ENCODE results near the gene HSPA6.
"Not testable (repeated sequence)": the region's sequence is repeated elsewhere in the genome, so short reads cannot be mapped to it uniquely, and the experiment has no call there.

Gene HSPA6

DNA sequence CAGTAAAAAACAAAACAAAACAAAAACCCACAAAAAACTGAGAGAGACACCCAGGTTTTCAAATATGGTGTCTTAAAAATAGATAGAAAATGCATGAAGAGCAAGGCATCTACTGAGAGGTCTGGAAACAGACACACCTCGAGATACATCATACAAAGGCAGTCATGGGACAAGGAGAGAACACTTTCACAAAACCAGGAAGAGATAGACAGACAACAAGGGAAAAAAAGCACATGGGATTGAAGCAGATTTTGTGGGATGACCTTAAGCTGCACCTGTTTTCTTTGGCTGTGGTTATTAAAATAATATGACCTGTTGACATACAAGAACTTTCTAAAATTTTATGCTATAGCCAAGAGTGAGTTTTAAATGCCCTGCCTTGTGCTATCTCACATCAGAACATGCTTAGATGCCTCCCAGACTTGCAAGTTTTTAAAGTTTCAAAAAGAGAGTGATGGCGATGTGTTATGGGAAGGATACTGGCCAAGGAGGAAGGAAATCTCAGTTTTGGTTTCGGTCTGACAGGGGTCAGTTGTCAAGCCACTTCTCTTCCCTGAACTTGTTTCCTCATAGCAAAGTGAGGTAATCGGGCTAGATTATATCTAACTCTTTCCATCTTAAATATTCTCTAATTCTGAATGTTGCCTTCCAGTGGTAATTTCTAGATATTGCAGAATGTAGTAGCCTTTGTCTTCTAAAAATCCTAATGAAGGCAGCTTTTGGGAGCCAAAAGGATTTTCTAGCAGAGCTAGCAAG is 36.8 kb downstream of the HSPA6 start:
- DNase-seq (ENCODE audit: low read depth, low spot score): not testable (repeated sequence)

DNA sequence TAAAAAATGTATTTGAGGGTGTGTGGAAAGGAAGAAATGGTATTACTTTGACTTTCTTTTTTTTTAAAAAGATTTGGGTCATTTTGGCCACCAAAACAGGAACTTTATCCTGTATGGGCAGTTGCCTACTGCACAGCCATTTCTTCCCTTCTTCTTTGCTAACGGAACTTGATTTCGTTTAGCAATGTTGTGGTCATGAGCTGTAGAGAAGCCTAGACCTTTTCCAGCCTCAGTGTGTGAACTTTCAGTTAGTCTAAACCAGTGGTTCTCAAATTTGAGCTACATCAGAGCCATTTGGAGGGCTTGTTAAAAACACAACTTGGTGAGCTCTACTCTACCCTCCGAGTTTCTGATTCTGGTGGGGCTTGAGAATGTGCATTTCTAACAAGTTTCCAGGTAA is 38.1 kb downstream of the HSPA6 start:
- DNase-seq (ENCODE audit: low read depth, low spot score): not testable (repeated sequence)

DNA sequence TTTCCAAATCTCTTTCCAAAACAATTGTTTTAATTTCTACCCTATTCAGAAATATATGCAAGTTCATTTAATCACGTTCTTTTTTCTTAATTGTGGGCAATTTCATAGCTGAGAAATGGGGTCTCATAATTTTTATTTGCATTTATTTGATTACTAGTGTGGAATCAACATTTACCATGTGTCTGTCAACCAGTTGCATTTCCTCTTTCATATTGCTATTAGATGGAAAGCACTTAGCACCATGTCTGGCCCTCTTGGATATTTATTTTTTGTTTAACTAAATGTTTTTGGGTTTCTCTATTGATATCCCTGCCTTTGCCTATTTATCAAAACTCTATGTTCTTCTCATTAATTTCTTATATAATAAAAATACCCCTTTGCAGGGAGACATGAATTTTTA is 39.2 kb downstream of the HSPA6 start:
- DNase-seq (ENCODE audit: low read depth, low spot score): not testable (repeated sequence)

DNA sequence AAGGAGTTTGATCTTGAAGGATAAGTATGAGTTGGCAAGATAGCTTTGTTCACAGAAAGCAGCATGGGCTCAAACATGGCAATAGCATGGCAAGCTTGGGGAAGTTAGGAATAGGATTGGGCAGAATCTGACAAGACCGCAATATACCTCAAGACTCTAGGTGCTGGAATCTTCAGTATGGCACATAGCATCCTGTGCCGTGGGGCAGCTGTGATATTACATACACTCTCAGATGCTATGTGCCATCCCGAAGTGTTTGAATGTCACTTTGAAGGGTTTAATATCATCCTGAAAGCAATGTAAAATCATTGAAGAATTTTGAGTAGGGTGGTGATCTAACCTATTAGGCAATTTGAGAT is 42.2 kb downstream of the HSPA6 start:
- not testable (repeated sequence) for DNase-seq (ENCODE audit: low read depth, low spot score)

DNA sequence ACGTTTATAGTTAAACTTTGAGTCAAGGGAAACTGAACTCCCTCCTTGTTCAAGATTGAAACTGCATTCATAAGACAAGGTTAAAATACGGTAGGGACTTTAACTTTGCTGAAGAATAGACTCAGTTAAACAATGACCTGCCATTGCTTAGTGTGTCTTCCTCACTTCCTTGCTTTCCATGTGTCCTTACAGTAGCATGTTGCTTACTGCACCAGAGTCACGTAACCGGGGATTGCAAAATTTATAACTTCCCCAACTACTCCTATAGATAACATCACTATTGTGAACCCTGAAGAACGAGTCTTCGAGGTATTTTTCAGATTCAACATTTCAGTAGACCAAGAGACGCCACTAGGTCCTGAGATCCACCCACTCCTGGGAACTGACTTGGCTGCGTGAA is 47.4 kb downstream of the HSPA6 start:
- DNase-seq (ENCODE audit: low read depth, low spot score): not testable (repeated sequence)
